Breast epithelium (tissue), 4 donors: ENCODE data around the gene B4GALNT1. TPM values are rescaled to one million over a fixed set of nuclear protein-coding genes. Genes with fewer than 3 reads are reported as not detected.

ENCODE experiments used
- DNase-seq, 2 donors: peaks; one replicate each; pipeline ENCODE4 v3.0.0-alpha.2; 2019; ENCODE audit warnings: low spot score in 2 of 2
- H3K27ac ChIP-seq, 2 donors: fragments of 200-600 bp; sonication (generic) in 1 of 2; one replicate each; pipeline ENCODE4 v1.5.1; 2016 to 2019; ENCODE audit warnings: mild to moderate bottlenecking in 1 of 2
- H3K27me3 ChIP-seq, 2 donors: fragments of 200-600 bp; sonication (generic) in 1 of 2; one replicate each; pipeline versions ENCODE4 v1.5.1 to v1.6.0; 2017 to 2019; ENCODE audit warnings: control low read depth in 1 of 2, mild to moderate bottlenecking in 1 of 2
- H3K36me3 ChIP-seq: fragments of 200-600 bp; one replicate; pipeline ENCODE4 v1.5.1; 2019
- H3K4me1 ChIP-seq, 2 donors: fragments of 200-600 bp; sonication (generic); one replicate each; pipeline ENCODE4 v1.5.1; 2016 to 2019; ENCODE audit warnings: control low read depth in 1 of 2
- H3K4me3 ChIP-seq, 3 donors: fragments of 200-600 bp; sonication (generic); 1 replicate in 2 of 3; 2 replicates in 1 of 3; pipeline ENCODE4 v1.5.1; 2016 to 2019; ENCODE audit warnings: mild to moderate bottlenecking in 3 of 3, moderate library complexity in 2 of 3
- H3K9me3 ChIP-seq, 2 donors: fragments of 200-600 bp; sonication (generic) in 1 of 2; one replicate each; pipeline ENCODE4 v1.5.1; 2016 to 2019; ENCODE audit warnings: control low read depth in 1 of 2
- CTCF ChIP-seq, 3 donors: fragments of 450-650 bp; IDR thresholded peaks; one replicate each; pipeline ENCODE4 v1.5.1; 2016 to 2017; ENCODE audit warnings: antibody characterized with exemption in 3 of 3, mild to moderate bottlenecking in 3 of 3, moderate library complexity in 3 of 3
- POLR2A ChIP-seq: fragments of 450-650 bp; IDR thresholded peaks from one replicate; pipeline ENCODE4 v1.6.1; 2016; ENCODE audit warnings: antibody characterized with exemption, mild to moderate bottlenecking, moderate library complexity
- POLR2AphosphoS5 ChIP-seq, 3 donors: sonication (generic); formaldehyde crosslinking; IDR thresholded peaks; one replicate each; pipeline ENCODE4 v1.6.1; 2017; ENCODE audit warnings: antibody characterized with exemption in 3 of 3
- intact Hi-C: fragments of 100-400 bp; cut with DNase I; formaldehyde crosslinking; loops from one replicate; pipeline ENCODE4 v1.15.1; 2023; ENCODE audit warnings: low total_unique reads
- total RNA-seq, 3 donors: library from RNA; depleted of rRNA; stranded (reverse); fragments of >200 nt; gene quantifications; one replicate each; pipeline ENCODE4 v1.1.0, GENCODE V29; 2016

Gene B4GALNT1
- total RNA-seq, 3 donors from 2014 or later, result 1.1 to 2.6 (median 1.2) TPM

- intact Hi-C loops, result no loop called here
- peaks cover 0 to 11% of the 10 kb centered on the region in 2 donors for H3K4me1 ChIP-seq
- H3K36me3 ChIP-seq, result no peaks in the 10 kb centered on the region
- peaks cover 0 to 31% of the 10 kb centered on the region in 2 donors for H3K27me3 ChIP-seq
- no peak overlapping the region for H3K27ac ChIP-seq
- no peak for TF ChIP-seq POLR2AphosphoS5 (IDR thresholded peaks at IDR 0.05)
- no peak for TF ChIP-seq CTCF (IDR thresholded peaks at IDR 0.05)
- no peak for TF ChIP-seq POLR2A
- H3K4me3 ChIP-seq, result no peak overlapping the region
- H3K9me3 ChIP-seq, result no peaks in the 10 kb centered on the region
- DNase-seq, result no peak
Observed at GRCh38 chr12:57622293-57623245, 10.4 kb downstream of the B4GALNT1 start.

- Histone ChIP-seq H3K4me1 (peaks cover 0 to 11% of the 10 kb centered on the region in 2 donors), H3K4me3 (peak overlapping the region; percentile 31 to 62 (median 47)), H3K27ac (no peak overlapping the region), H3K27me3 (peaks cover 0 to 30% of the 10 kb centered on the region in 2 donors), H3K9me3 (no peaks in the 10 kb centered on the region), H3K36me3 (no peaks in the 10 kb centered on the region)
- TF ChIP-seq CTCF (IDR thresholded peaks at IDR 0.05) (peak; percentile 60 to 89 (median 84)), POLR2A (no peak), POLR2AphosphoS5 (IDR thresholded peaks at IDR 0.05) (peak in 1 of 3 donors; percentile 8)
- intact Hi-C loops, result no loop called here
- no peak for DNase-seq
Observed at GRCh38 chr12:57621497-57622292, 11.3 kb downstream of the B4GALNT1 start.

- DNase-seq, result no peak
- H3K9me3 ChIP-seq, result no peaks in the 10 kb centered on the region
- H3K36me3 ChIP-seq, result no peaks in the 10 kb centered on the region
- no peak overlapping the region for H3K27ac ChIP-seq
- H3K4me1 ChIP-seq, result peaks cover 0 to 11% of the 10 kb centered on the region in 2 donors
- TF ChIP-seq CTCF (IDR thresholded peaks at IDR 0.05) (no peak), POLR2A (no peak), POLR2AphosphoS5 (IDR thresholded peaks at IDR 0.05) (no peak)
- H3K4me3 ChIP-seq, result peak overlapping the region; percentile 31 to 62 (median 47)
- H3K27me3 ChIP-seq, result peaks cover 0 to 25% of the 10 kb centered on the region in 2 donors
- intact Hi-C loops, result no loop called here
Observed at GRCh38 chr12:57620936-57621496, 12.0 kb downstream of the B4GALNT1 start.

- peaks cover 0 to 25% of the 10 kb centered on the region in 2 donors for H3K27me3 ChIP-seq
- no peaks in the 10 kb centered on the region for H3K9me3 ChIP-seq
- H3K36me3 ChIP-seq, result no peaks in the 10 kb centered on the region
- intact Hi-C loops, result no loop called here
- TF ChIP-seq POLR2AphosphoS5 (IDR thresholded peaks at IDR 0.05) (no peak), CTCF (IDR thresholded peaks at IDR 0.05) (no peak), POLR2A (no peak)
- DNase-seq, result no peak
- H3K4me3 ChIP-seq, result peak overlapping the region in 1 of 3 donors; percentile 47
- peaks cover 0 to 11% of the 10 kb centered on the region in 2 donors for H3K4me1 ChIP-seq
- no peak overlapping the region for H3K27ac ChIP-seq
Observed at GRCh38 chr12:57620245-57620935, 12.6 kb downstream of the B4GALNT1 start.
